CD4-positive, alpha-beta T cell treated with Interleukin-15 for 1 hour (primary cell): Measurements from ENCODE around the gene PPFIBP1.
"Not testable (repeated sequence)": the region's sequence is repeated elsewhere in the genome, so short reads cannot be mapped to it uniquely, and the experiment has no call there.

ENCODE experiments used
- DNase-seq: peaks from one replicate; pipeline ENCODE4 v3.0.0-alpha.2; 2020

The PPFIBP1 gene

DNA sequence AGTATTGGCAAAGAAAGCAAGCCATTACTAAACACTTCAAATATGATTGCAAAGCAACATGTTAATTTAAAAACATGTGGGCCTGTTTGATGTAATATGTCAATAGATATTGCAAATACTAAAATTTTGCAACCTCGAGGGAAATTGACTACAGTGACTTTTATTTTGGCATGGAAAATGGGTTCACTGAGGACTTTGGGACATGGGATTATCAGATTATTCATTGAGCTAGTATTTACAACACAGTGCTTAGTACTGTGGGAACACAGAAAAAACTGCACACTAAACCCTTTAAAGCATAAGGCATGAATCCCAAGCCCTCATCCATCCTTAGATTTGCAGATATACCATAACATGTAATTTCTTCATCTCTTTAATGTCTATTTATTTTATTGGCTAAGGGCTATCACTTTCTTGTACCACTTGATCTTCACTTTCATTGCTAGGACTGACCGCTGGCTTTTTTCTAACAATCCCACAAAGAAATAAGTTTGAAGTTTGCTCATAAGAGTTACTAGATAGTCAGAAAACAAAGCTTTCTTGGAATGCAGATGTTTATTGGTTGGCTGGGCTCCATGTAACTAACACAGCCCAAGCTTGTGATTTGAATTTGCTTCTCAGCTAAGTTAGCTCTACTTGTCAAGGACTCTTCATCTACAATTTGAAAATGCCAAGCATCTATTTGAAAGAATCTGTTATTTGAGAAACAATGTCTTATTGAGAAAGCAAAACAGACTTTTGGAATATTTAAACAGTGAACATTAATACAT lies 48.7 kb downstream of the PPFIBP1 start:
- DNase-seq, result no peak

DNA sequence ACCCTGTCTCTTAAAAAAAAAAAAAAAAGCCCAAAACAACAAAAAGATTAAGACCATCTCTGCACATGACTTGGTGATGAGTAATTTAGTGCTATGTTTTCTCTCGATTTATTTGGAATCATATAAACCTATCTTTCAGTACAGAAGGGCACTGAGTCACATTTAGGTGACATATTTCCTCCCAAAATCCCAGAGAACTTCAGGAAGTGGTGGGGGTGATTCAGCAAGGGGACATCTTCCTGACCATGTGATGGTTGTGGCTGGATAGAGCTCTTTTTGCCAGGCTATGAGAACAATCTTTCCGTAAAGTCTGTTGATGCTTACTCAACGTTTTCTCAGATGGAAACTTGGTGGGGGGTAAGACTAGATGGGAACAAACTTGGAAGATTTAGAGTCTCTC lies 50.0 kb downstream of the PPFIBP1 start:
- no peak for DNase-seq

DNA sequence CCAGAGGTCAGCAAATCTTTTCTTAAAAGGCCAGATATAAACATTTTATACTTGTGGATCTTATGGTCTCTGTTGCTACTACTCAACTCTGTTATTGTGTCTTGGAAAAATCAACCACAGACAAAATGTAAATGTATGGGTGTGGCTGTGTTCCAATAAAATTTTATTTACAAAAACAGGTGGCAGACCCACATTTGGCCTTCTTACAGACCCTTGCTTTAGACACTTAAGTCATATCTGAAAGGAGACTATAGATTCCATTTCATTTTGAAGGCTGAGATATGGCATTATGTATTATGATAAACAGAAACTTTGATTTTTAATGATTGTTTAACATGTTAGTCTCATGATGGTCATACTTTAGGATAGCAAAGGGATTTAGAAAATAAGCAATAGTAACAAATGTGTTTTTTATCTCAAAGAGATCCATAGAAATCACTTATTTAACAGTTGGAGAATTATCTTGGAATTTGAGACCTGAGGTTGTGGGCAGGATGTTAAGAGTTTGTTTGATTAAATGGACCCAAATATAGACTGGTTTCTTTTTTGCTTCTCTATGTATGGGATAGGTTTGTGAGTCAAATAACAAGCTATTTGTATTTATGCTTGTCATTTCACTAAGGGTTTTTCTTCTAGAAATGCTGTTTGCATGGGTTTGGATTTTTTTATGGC lies 51.2 kb downstream of the PPFIBP1 start:
- DNase-seq, result no peak

DNA sequence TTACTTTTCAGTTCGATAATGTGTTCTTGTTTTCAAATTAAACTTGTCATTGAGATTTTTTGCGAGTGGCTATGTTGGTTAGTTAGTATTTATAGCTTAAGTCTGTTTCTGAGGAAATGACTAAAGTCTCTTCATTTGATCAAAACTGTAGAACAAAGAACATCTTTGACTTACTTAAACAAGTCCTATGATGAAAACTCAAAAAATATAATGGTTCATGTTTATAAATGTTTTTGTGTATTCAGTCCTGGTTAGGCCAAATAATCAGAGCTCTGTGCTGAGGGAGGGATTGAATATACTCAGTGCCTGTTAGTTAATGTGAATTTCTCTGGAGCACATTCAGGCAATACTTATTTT lies 51.7 kb downstream of the PPFIBP1 start:
- DNase-seq, result no peak

DNA sequence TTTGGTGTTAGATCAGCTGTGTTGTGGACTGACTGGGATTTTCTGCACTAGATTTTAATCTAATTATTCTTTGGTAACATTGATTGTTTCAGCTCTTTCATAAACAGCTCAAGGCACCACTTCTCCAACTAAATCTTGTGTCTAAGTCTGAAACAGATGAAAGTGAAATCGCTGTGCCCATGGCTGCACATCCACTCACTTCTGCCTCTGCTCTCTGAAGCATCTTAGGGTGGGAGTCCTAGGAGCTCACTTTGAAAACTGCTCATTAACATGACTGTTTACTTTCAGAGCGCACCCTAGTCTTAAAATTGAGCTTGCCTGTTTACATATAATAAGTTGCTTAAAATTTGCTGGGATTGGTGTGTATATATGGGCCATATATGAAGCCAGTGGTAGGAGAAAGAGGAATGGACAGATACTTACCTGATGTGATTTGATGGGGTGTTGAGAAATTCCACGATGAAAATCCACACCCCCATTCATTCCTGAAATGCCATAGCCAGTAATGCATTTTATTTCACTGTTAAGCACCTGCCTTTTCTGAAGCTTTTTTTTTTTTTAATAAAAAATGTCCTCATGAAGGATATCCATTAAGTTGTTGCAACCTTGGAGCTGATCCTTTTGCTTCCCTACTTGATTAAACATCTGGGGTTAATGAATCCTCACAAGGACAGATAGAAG lies 52.8 kb downstream of the PPFIBP1 start:
- DNase-seq, result no peak

DNA sequence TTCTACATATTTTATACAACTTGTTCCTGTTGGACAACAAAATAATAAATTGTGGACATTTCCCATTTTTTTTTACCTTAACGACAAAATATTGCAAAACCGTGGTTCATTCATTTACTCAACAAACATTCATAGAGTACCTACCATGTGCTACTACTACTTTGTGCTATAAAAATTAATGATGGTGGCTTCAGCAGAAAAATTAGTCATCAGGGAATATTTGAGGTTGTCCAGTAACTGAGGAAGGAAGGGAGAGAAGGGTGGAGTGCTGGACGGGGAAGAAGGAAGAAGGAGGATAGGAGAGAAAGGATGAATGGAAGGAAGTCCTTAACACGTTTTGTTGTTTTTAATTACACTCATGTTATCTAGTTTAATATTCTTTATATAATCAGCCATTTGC lies 53.7 kb downstream of the PPFIBP1 start:
- no peak for DNase-seq

DNA sequence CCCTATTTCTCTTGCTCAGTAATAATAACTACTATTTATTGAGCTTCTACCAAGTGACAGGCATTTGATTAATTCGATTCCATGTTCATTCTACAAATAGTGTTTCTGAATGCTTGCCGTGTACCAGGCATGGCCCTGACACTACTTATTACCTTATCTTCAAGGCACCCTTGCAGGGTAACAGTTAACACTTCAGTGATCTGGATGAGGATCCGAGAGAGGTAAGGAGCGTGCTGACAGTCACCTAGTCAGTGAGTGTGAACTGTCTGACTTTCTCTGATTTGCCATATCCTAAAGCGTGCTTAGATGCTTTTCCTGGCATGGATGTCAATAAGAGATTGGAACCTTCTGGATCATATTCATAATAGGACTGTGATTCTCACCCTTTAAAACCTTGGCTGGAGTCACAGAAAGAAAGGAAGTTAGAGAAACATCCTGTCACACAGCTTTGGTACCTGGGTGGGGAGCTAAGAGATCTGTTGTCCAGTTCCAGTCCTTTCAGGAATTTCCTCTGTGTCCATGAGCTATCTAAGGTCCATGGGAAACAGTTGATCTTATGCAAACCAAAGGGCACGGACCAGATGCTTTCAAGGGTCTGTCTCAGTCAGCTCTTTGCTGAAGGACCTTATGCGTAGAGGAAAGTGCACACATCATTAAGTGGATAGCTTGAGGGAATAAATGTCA lies 54.8 kb downstream of the PPFIBP1 start:
- no peak for DNase-seq

DNA sequence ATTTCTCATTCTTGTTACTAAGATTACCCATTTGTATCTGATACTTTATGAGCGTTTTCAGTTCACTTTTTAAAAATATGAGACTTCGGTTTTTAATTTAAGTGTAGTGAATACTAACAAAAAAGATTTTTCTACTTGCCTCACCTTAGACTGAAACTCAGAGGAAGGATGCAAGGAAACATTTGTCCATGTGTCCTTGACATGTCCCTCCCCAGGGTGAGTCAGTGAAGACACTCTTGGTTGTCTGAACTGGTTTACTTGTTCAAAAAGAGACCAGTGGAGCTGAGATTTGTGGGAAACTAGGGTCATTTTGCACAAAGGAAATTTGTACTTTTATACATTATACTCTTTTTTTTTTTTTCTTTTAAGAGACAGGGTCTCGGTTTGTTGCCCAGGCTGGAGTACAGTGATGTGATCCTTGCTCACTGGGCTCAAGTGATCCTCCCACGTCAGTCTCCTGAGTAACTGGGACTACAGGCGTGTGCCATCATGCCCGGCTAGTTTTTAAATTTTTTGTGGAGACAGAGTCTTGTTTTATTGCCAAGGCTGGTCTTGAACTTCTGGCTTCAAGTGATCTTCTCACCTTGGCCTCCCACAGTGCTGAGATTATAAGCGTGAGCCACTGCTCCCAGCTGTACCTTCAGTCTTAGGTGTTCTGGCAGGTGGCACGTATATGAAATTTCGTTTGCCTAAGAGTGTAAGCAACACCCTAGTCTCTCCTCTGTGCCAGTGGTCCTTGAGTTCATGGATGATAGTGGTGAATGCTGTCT lies 56.7 kb downstream of the PPFIBP1 start:
- no peak for DNase-seq

DNA sequence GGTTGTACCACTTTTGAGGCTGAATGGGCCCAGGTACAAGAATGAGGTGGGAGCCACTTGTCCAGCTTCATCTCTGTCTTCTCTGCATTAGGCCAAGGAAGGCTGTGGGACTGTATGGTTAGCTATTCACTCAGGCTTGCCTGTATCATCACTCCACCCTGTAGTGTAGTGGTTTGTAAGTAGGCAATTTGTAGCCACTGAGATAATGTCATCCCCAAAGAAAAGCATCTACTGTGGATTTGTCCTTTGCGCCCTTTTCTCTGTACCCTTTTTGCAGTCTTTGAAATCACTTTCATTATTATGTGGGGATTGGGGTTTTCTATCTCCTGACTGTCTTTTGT lies 57.3 kb downstream of the PPFIBP1 start:
- DNase-seq, result not testable (repeated sequence)

DNA sequence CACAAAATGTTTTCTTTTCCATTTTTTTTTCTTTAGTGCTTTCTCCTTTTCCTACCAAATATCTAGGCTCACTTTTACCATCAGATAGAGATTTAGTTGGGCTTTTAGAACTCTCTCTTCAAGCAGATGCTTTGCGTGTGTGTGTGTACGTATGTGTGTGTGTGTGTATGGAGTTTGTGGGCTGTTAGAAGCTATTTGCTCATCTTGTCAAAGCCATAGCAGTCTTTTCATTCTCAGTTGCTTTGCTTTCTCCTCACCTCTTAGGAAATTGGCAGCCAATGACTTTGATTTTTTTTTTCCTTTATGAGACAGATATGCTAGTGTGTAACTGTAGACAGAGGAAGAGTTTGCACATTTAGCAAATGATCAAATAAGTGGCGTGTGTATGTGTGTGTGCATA lies 57.8 kb downstream of the PPFIBP1 start:
- not testable (repeated sequence) for DNase-seq

DNA sequence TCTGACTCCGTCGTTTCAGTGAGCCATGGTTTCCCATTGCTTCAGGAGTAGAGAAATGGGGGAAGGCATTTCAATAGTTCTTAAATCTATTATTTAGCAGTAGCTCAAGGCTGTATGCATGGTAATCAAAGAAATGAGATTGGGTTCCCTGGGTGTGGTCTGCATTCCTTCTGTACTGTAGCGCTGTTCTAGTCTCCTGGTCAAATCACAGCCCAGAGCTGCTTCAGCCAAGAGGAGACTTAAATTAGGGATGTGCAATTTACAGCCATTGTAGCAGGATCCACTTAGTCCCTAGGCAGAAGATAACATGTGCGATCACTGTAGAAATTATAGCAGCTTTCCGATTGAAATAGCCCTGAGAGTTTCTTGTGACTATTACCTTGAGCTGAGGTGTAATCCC lies 58.4 kb downstream of the PPFIBP1 start:
- DNase-seq, result not testable (repeated sequence)

DNA sequence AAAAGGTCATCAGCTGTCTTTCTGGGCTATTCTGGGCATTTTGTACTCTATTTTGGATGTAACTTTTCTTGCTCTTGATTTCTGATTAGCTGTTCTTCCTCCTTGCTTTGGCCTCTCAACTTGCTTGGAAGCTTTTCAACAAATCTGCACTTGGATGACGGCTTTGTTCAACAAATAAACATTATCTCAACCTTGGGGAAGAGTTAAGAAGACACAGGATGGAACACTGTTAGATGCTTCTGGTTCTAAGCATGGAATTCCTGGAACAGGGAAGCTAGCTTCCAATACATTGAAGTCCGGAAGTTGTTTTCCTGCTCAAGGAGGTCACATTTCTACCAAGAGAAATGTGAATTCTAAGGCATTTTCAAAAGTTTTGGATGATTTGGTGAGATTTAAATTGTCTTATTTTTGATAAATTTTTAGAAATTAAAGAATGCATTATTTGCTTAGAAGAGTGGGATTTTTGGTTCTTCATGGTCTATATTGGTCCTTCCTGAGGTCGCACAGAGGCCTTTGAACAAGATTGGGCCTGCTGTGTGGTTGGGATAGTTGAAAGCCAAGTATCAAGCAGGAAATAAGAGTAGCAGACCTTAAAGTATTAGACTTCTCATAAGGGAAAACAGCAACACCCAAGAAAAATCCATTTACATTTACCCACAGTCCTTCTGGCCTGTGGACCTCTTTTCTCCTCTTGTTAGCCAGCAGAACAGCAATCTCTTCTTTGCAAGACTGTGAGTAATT lies 59.2 kb downstream of the PPFIBP1 start:
- DNase-seq, result no peak

DNA sequence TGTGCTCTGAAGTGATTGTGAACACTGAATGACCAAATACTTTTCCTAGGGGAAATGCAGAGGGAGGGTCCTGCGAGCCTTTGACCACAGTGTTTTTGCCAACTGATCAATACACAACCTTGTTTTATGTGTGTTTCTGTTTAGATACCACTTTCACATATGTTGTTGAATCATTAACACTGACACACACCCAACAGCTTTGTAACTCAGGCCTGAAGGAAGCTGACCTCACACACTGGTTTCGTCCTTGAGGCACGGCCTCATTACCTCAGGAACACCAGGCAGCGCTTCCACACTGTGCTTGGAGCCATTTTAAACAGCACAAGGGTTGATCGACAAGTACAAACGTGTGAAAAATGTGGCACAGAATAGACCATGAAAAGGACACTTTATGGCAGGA lies 60.0 kb downstream of the PPFIBP1 start:
- no peak for DNase-seq

DNA sequence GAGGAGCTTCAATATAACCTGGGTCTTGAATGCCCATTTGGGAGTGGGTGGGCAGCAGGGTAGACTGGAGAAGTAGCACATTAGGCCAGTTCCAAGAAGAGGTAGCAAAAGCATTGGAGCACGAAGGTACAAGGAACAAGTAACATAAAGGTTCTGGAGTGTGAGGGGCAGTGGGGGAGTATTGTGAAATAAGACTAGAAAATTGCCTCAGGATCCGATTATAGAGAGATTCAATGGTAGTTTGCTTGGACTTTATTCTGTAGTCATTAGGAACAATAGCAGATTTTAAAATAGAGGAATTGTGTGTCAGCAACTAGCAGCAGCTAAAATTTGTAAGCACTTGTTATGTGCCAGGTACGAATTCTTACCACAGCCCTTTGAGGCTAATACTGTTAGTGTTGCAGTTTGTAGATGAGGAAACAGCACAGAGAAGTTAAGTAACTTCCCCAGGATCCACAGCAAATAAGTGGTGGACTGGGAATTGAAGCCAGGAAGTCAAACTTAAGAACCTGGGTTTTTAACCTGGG lies 61.8 kb downstream of the PPFIBP1 start:
- DNase-seq, result no peak

DNA sequence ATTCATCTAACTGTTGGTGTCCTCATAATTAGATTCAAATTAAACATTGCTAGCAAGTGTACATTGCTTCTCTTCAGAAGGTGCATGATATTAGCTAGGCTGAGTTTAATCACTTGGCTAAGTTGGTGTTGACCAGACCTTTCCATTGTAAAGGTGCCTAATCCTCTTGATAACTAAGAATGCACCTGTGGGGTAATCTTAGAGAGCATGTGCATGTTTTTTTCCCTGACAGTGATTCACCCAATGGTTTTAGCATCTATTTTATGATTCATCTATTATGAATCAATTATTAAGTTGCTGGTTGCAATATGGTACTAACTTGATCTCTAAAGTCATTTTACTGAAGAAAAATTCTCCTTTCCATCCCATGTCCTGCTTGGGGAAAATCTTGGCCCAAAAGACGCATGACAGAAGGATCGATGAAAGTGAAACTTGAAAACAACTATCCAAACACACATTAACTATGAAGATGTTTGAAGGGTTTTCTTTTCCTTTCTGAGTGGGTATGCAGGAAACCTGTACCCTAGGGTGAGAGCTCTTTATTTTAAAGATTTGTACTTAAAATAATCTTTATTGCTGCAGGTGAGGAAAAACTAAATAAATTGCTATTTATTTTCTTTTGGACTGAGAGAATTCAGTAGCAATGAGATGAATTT lies 64.2 kb downstream of the PPFIBP1 start:
- not testable (repeated sequence) for DNase-seq

DNA sequence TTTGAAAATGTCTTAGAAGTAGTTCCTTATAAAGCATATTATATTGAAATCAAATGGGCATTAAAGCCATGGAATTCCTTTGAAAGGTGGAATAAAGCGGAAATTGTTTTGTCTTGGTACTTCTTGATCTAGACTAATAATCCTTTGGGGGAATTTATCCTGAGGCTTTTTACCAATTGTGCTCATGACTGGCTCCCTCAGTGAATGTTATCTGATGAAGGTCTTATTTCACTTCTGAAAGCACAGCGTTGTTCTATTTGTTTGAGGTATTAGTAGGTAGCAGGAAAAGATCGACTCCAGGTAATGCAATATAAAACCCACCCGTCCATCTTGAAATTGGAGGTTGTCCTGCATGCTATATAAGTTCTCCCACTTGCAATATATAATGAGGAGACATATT lies 64.8 kb downstream of the PPFIBP1 start:
- DNase-seq, result no peak

DNA sequence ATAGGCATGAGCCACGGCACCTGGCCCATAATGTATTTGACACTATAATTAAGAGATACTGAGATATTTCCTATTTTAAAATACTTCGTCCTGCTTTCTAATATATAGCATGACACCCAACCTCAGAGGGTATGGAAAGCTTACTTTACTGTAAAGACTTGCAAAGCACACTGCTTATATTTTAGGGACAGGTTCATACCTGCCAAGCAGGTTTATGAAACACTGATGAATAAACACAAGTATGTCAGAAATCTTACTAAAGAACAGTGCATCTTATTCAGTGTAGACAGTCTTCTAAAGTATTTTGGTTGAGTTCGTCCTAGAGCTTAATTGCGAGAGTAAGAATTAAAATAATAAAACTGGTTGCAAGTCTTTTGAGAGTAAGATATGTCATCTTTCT lies 65.4 kb downstream of the PPFIBP1 start:
- DNase-seq, result no peak

DNA sequence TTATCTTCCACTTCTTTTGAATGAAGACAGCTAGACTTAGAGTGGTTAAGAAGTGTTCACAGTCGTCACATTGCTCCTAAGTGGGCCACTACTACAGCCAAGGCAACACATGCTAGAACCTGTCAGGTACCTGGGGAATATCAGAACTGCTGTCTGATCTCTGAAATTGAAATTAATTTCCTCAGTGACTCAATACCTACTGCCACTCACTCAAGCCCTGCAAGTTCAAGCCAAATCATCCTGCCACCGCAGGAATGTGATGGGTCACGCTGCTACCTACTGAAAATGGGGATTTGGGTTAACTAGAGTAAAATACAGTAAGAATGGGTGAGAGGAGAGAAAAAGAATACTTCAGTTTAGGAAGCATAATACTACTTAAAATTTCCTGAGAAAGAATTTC lies 67.7 kb downstream of the PPFIBP1 start:
- not testable (repeated sequence) for DNase-seq

DNA sequence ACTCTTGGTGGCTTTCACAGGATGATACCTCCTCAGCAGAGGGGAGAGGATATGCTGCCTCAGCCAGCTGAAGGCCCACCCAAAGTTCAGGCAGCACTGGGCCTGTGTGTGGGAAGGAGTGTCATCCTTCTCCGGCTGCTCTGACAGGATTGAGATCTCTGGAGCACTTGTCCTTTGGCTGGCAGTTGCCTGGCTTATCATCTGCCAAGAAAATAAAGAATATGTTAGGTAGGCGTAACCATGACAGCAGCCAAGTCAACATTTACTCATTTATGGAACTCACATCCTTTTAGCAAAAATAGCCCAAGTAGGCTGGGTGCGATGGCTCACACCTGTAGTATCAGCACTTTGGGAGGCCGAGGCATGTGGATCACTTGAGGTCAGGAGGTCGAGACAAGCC lies 68.5 kb downstream of the PPFIBP1 start:
- no peak for DNase-seq

DNA sequence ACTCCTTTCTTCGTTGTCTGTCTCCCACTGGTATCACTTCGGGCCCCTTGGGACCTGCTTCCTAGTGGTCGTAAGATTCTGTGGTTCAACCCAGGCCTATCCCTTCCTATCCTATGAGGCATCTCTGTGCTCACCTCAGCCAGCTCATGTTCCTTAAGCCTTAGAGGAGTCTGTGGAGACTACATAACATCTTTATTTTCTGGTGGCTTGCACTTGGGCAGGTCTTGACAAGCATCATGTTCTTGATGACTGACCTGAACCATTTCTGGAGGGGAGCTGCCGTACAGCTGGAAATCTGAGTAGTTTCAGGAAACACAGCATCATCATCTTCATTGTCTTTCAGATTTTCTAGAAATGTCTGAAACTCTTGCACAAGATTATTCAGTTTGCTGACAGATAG lies 69.3 kb downstream of the PPFIBP1 start:
- DNase-seq, result no peak

DNA sequence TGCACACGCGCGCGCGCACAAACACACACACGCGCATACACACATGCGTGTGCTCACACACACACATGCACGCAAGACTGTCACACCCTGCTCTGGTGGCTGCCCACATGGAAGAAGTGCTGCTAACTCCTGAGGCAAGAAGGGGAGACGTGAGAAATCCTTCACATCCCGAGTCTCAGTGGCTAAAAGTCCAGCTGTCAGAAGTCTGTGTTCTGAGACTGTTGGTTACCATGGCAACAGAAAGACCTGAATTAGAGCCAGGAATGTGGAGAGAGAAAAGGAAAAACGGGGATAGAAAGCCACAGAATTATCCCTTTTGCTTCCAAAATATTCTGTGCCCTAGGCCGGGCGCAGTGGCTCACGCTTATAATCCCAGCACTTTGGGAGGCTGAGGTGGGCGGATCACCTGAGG lies 71.2 kb downstream of the PPFIBP1 start:
- DNase-seq, result no peak
